Cardiac septum (tissue), 1 donor: ENCODE measurements around the gene ELF1. TPM values are rescaled to one million over a fixed set of nuclear protein-coding genes. Genes with fewer than 3 reads are reported as not detected.
"Not testable (repeated sequence)": the region's sequence is repeated elsewhere in the genome, so short reads cannot be mapped to it uniquely, and the experiment has no call there.

Experiments
- DNase-seq: peaks from one replicate; pipeline ENCODE4 v3.0.0-alpha.2; 2020; ENCODE audit warnings: low spot score
- intact Hi-C: fragments of 100-400 bp; cut with DNase I; formaldehyde crosslinking; loops from one replicate; pipeline ENCODE4 v1.14.0; 2022
- total RNA-seq: library from RNA; stranded (reverse); fragmentation: NEBNext Ultra II Directional; extraction: Animal tissue kit (Norgen Biotek cat#: 25700); gene quantifications from one replicate; pipeline ENCODE4 v1.2.1, GENCODE V29; 2021
- donor health status: DM: no; HTN: no; CAD: no.

ELF1 gene
- total RNA-seq, 1 donor from 2014 or later: 36.6 TPM

DNA sequence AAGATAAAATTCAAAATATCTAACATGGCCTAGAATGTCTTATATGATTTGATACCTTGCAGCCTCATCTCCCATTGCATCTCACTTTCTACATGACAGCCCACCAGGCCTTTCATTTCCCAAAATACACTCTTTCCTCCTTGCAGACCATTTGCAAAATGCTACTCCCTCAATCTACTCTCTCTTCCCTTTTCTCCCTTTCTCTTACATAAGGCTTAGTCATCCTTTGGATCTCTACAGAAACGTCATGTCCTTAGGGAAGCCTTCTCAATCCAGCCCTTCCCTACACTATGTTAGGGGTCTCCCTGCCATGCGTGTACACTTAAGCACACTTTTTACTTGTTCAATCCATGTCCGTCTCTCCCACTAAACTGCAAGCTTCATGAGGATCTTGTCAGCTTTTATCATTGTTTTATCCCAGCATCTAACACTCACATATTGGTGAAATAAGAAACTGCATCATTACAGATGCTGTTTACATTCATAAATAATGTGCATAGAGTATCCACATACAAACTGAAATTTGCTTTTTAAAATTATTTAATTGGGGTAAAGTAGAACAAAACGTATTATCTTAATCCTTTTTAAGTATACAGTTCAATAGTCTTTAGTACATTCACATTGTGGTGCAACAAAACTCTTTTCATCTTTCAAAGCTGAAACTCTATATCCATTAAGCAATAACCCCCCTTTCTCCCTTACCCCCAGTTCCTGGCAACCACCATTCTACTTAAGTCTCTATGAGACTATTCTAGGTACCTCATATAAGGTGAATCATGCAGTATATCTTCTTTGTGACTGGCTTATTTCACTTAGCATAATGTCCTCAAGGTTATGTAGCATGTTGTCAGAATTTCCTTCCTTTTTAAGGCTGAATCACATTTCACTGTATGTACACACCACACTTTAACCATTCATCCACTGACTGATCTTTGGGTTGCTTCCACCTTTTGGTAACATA lies 30.6 kb upstream of the ELF1 start:
- intact Hi-C loops: no loop called here
- no peak for DNase-seq

DNA sequence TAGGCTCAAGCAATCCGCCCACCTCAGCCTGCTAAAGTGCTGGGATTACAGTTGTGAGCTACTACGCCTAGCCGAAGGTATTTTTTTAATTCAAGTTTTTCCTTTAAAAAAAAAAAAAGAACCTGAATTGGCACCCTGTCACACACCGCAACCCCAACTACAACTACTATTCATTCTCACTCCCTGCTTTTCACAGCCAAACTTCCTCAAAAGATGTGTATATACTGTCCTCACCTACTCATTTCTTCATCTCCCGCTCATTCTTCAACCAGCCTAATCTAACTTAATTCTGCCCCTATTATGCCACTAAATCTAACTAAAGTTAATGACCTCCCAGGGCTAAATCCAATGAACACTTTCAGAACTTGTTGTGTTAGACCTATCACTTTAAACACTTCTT lies 29.5 kb upstream of the ELF1 start:
- intact Hi-C loops: no loop called here

GRCh38 chr13:41042419-41042818 lies 23.3 kb upstream of the ELF1 start:
- DNase-seq, intact Hi-C loops: not testable (repeated sequence)

More for the DNA sequence above, 29.5 kb upstream of the ELF1 start:
- DNase-seq: no peak

GRCh38 chr13:41040584-41041334 lies 21.6 kb upstream of the ELF1 start:
- intact Hi-C loops: no loop called here
- DNase-seq: no peak

- intact Hi-C loops: no loop called here
Measured at GRCh38 chr13:41039746-41040145, 20.6 kb upstream of the ELF1 start.

DNA sequence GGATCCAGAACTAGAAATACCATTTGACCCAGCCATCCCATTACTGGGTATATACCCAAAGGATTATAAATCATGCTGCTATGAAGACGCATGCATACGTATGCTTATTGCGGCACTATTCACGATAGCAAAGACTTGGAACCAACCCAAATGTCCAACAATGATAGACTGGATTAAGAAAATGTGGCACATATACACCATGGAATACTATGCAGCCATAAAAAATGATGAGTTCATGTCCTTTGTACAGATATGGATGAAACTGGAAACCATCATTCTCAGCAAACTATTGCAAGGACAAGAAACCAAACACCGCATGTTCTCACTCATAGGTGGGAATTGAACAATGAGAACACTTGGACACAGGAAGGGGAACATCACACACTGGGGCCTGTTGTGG lies 17.4 kb upstream of the ELF1 start:
- intact Hi-C loops, DNase-seq: not testable (repeated sequence)

More at GRCh38 chr13:41039746-41040145, 20.6 kb upstream of the ELF1 start:
- DNase-seq: no peak

GRCh38 chr13:41034881-41035280 lies 15.8 kb upstream of the ELF1 start:
- DNase-seq: no peak
- intact Hi-C loops: no loop called here

DNA sequence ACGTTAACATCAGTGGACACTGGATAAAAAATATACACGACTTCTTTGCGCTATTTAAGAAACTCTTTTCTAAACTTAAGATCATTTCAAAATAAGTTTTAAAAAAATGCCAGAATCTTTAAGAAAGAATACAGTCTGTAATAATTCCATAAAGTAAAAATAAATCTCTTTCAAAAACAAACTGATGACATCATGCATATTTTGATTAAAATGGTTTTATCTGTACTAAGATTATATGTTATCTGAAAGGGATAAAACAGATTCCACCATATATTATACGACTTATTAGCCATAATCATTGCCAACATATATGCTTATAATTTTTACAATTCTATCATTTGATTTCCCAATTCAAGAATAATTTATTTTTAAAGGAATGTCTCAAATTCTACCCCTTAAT lies 15.3 kb upstream of the ELF1 start:
- DNase-seq: no peak
- intact Hi-C loops: no loop called here

- no peak for DNase-seq
- intact Hi-C loops: no loop called here
Measured at GRCh38 chr13:41032691-41033376, 13.7 kb upstream of the ELF1 start.

GRCh38 chr13:41029629-41030028 lies 10.5 kb upstream of the ELF1 start:
- no peak for DNase-seq
- intact Hi-C loops: no loop called here

- DNase-seq: no peak
- intact Hi-C loops: no loop called here
Measured at GRCh38 chr13:41028051-41028450, 8.9 kb upstream of the ELF1 start.

DNA sequence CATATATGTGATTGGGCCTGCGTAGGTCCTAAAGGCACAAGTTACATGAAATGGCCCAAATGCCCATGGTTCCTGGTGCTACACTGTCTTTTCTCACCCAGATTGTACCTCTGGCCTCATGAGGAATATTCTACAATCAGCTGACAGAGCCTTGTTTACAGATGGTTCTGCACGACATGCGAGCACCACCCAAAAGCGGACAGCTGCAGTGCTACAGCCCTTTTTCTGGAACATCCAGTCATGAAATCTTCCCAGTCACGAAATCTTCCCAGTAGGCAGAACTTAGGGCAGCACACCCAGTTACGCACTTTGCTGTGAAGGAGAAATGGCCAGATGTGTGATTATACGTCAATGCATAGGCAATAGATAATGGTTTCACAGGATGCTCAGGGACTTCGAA lies 7.7 kb upstream of the ELF1 start:
- no peak for DNase-seq

GRCh38 chr13:41025518-41025917 lies 6.4 kb upstream of the ELF1 start:
- intact Hi-C loops: no loop called here
- no peak for DNase-seq

More for the DNA sequence above, 7.7 kb upstream of the ELF1 start:
- intact Hi-C loops: no loop called here

GRCh38 chr13:41019578-41020347 lies 647 bp upstream of the ELF1 start:
- intact Hi-C loops: no loop called here
- DNase-seq: no peak

- intact Hi-C loops: no loop called here
- no peak for DNase-seq
Measured at GRCh38 chr13:41018602-41018948, 541 bp downstream of the ELF1 start.

DNA sequence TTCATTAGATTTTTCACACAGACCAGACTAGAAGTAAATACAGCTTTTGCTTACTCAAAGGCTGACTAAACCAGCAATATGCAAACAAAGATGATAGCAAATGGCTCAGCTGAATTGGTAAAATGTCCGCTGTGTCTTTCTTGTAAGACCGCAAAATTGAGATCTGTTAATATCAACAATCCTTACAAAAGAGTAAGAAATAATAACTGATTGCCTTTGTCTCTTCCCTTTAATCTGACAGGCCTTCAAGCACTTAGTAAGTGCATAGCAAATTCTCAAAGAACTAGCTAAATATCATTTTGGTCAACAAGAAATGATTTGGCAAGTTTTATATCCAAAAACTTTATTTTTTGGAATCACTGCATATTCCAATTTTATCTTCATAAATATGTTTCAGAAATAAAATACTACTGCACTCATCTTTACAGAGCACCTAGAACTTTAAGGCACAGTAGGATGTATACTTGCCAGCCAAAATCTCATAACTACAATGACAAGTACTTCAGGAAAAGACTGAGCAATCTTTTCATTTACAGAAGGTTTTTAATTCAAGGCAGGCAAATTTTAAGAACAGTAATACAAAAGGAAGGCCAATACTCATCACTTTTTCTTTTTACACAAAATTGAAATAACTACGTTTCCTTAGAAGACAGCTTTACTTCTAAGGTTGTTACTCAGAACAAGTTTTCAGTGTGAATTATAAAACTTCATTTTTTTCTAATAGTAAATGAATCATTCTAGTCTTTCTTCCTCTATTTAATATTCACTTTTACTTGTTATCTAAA lies 1.1 kb downstream of the ELF1 start:
- no peak for DNase-seq
- intact Hi-C loops: no loop called here

DNA sequence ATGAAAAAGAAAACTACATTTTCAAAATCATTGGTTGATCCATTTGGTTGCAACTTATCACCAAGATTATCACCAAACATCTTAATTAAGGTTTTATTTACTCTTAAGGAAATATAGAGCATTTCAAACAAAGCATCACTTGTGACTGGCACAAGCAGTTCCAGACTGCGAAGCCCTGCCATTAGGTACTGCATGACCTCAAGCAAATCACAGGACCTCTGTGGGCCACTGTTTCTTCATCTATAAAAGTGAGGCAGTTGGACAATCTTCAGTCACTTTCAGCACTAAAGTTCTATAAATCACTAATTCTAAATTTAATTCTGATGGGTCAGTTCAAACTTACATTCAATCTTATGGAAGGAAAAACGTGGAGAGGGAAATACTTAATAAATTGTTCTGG lies 2.0 kb downstream of the ELF1 start:
- no peak for DNase-seq
- intact Hi-C loops: no loop called here

GRCh38 chr13:41015920-41016319 lies 3.2 kb downstream of the ELF1 start:
- intact Hi-C loops: no loop called here

GRCh38 chr13:41013835-41014234 lies 5.3 kb downstream of the ELF1 start:
- no peak for DNase-seq

More at GRCh38 chr13:41015920-41016319, 3.2 kb downstream of the ELF1 start:
- no peak for DNase-seq

More at GRCh38 chr13:41013835-41014234, 5.3 kb downstream of the ELF1 start:
- intact Hi-C loops: no loop called here
